Activated naive CD8-positive, alpha-beta T cell treated with anti-CD3 and anti-CD28 coated beads for 36 hours (primary cell): ENCODE measurements around the gene TBL1XR1. TPM values are rescaled to one million over a fixed set of nuclear protein-coding genes. Genes with fewer than 3 reads are reported as not detected.

Experiments
- DNase-seq: peaks from one replicate; pipeline ENCODE4 v3.0.0; 2021
- H3K27ac Mint-ChIP-seq: one replicate; pipeline ENCODE4 v1.8.0; 2022; ENCODE audit warnings: mild to moderate bottlenecking, moderate library complexity, mixed read lengths
- H3K27me3 Mint-ChIP-seq: one replicate; pipeline ENCODE4 v1.8.0; 2022; ENCODE audit warnings: mild to moderate bottlenecking, mixed read lengths
- H3K36me3 Mint-ChIP-seq: one replicate; pipeline ENCODE4 v1.8.0; 2021; ENCODE audit warnings: mild to moderate bottlenecking, mixed read lengths
- H3K4me1 Mint-ChIP-seq: one replicate; pipeline ENCODE4 v1.8.0; 2021; ENCODE audit warnings: mixed read lengths
- H3K4me3 Mint-ChIP-seq: one replicate; pipeline ENCODE4 v1.8.0; 2022; ENCODE audit warnings: mild to moderate bottlenecking, moderate library complexity, mixed read lengths
- H3K9me3 Mint-ChIP-seq: one replicate; pipeline ENCODE4 v1.8.0; 2022; ENCODE audit warnings: mixed read lengths
- total RNA-seq, 2 experiments: library from RNA; stranded (reverse); gene quantifications; one replicate each; pipeline ENCODE4 v1.2.3, GENCODE V29; 2021

The TBL1XR1 gene
- total RNA-seq, 2 experiments from 2014 or later = 204 to 227 TPM

GRCh38 chr3:177069514-177070329, 127.6 kb downstream of the TBL1XR1 start:
- Mint-ChIP-seq H3K27ac (no peak overlapping the region), H3K27me3 (no peaks in the 10 kb centered on the region), H3K36me3 (peaks cover 44% of the 10 kb centered on the region), H3K4me1 (peaks cover 44% of the 10 kb centered on the region), H3K9me3 (no peaks in the 10 kb centered on the region), H3K4me3 (no peak overlapping the region)
- no peak for DNase-seq

GRCh38 chr3:177068967-177069366, 128.3 kb downstream of the TBL1XR1 start:
- Mint-ChIP-seq H3K27me3 (no peaks in the 10 kb centered on the region), H3K4me3 (no peak overlapping the region), H3K4me1 (peaks cover 48% of the 10 kb centered on the region), H3K27ac (no peak overlapping the region), H3K9me3 (no peaks in the 10 kb centered on the region), H3K36me3 (peaks cover 41% of the 10 kb centered on the region)
- no peak for DNase-seq

DNA sequence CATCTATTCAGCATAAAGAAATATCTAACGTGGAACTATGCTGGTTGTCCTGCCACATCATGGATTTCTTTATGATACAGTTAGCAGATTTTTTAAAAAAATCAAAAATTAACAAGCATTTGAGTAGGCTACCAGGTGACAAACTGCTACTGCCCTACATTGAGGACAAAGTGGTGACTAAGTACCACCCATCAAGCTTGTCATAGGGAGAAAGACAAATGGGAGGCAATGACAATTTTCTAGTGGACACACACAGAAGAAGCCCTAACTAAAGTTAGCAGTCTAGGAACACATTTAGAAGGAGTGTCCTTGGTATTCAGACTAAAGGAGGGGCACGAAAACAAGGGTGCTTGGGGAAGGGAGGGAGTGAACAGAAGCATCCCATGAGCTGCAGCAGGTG, 131.2 kb downstream of the TBL1XR1 start:
- Mint-ChIP-seq H3K4me1 (peaks cover 61% of the 10 kb centered on the region), H3K4me3 (no peak overlapping the region), H3K36me3 (peaks cover 41% of the 10 kb centered on the region), H3K27ac (no peak overlapping the region), H3K9me3 (no peaks in the 10 kb centered on the region), H3K27me3 (no peaks in the 10 kb centered on the region)
- DNase-seq = no peak

GRCh38 chr3:177065285-177066033, 131.8 kb downstream of the TBL1XR1 start:
- Mint-ChIP-seq H3K36me3 (peaks cover 42% of the 10 kb centered on the region), H3K27me3 (no peaks in the 10 kb centered on the region), H3K4me3 (no peak overlapping the region), H3K27ac (no peak overlapping the region), H3K9me3 (no peaks in the 10 kb centered on the region), H3K4me1 (peaks cover 61% of the 10 kb centered on the region)
- no peak for DNase-seq

- peaks cover 41% of the 10 kb centered on the region for H3K4me1 Mint-ChIP-seq
- no peak overlapping the region for H3K4me3 Mint-ChIP-seq
- no peaks in the 10 kb centered on the region for H3K9me3 Mint-ChIP-seq
- H3K36me3 Mint-ChIP-seq = peaks cover 38% of the 10 kb centered on the region
- no peak for DNase-seq
- no peaks in the 10 kb centered on the region for H3K27me3 Mint-ChIP-seq
- no peak overlapping the region for H3K27ac Mint-ChIP-seq
Measured at GRCh38 chr3:177062052-177062732, 135.1 kb downstream of the TBL1XR1 start.

- Mint-ChIP-seq H3K4me1 (peaks cover 37% of the 10 kb centered on the region), H3K27me3 (no peaks in the 10 kb centered on the region), H3K4me3 (no peak overlapping the region), H3K36me3 (peaks cover 36% of the 10 kb centered on the region), H3K9me3 (no peaks in the 10 kb centered on the region), H3K27ac (no peak overlapping the region)
- DNase-seq = no peak
Measured at GRCh38 chr3:177061369-177061768, 135.9 kb downstream of the TBL1XR1 start.

DNA sequence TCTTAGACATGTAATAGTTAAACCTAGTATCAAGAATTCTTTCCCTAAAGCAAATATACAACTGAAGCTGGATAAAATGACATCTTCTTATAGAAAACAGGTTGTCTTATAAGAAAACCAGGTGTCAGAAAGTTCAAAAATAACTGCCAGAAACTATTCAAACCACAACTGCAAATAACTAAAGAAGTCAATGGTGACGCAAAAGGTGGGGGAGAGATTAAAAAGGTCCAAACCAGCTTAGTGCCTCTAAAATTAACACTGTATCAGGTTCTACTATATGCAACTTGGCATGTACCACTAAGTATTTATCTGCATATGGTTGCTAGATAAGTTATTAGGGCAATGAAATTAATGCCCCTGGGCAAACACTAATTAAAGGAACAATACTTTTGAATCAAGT, 136.8 kb downstream of the TBL1XR1 start:
- no peak for DNase-seq
- Mint-ChIP-seq H3K27me3 (no peaks in the 10 kb centered on the region), H3K27ac (no peak overlapping the region), H3K4me1 (peaks cover 41% of the 10 kb centered on the region), H3K36me3 (peaks cover 33% of the 10 kb centered on the region), H3K4me3 (no peak overlapping the region), H3K9me3 (no peaks in the 10 kb centered on the region)

DNA sequence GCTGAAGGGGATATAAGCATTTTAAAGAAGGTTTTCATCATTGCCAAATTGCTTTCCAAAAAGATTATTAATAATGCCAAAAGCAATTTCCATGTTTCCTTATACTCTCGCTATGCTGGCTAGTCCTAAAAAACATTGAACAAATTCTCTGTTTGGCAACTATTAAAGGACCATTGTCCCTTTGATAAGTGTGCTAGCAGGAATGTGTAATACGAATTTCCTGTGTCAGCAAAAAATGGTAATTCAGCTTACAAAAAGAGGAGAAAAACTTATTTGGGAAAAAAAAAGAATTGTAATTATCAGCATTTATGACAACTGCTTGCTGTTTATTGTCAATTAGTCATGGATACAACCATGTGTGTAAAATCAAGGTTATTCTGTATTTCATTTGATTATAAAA, 138.6 kb downstream of the TBL1XR1 start:
- H3K36me3 Mint-ChIP-seq = peaks cover 27% of the 10 kb centered on the region
- no peaks in the 10 kb centered on the region for H3K27me3 Mint-ChIP-seq
- no peak overlapping the region for H3K27ac Mint-ChIP-seq
- no peak for DNase-seq
- H3K4me1 Mint-ChIP-seq = peaks cover 40% of the 10 kb centered on the region
- no peaks in the 10 kb centered on the region for H3K9me3 Mint-ChIP-seq
- no peak overlapping the region for H3K4me3 Mint-ChIP-seq

DNA sequence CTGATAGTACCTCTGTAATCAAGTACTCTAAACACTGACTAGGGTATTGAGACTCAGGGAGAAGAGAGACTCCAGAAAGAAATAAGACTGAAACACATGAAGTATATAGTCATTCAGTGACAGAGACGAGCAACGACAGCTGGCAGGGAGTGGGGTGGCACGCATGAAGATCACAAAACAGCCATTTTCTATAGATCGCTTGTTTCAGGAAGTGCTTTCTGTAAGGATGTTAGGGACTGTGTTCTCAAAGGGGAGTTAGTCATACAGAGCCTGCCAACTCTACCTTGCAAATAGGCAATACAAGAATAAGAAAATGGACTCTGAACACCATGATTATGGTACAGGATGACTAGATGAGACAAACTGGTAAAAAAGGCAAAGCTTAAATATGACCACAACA, 139.5 kb downstream of the TBL1XR1 start:
- Mint-ChIP-seq H3K27ac (no peak overlapping the region), H3K9me3 (no peaks in the 10 kb centered on the region), H3K4me1 (peaks cover 36% of the 10 kb centered on the region), H3K4me3 (no peak overlapping the region), H3K36me3 (peaks cover 24% of the 10 kb centered on the region), H3K27me3 (no peaks in the 10 kb centered on the region)
- peak; percentile 45 for DNase-seq

GRCh38 chr3:177056927-177057326, 140.4 kb downstream of the TBL1XR1 start:
- no peak overlapping the region for H3K27ac Mint-ChIP-seq
- H3K27me3 Mint-ChIP-seq = no peaks in the 10 kb centered on the region
- no peak for DNase-seq
- no peaks in the 10 kb centered on the region for H3K9me3 Mint-ChIP-seq
- peaks cover 33% of the 10 kb centered on the region for H3K4me1 Mint-ChIP-seq
- H3K4me3 Mint-ChIP-seq = no peak overlapping the region
- peaks cover 18% of the 10 kb centered on the region for H3K36me3 Mint-ChIP-seq

DNA sequence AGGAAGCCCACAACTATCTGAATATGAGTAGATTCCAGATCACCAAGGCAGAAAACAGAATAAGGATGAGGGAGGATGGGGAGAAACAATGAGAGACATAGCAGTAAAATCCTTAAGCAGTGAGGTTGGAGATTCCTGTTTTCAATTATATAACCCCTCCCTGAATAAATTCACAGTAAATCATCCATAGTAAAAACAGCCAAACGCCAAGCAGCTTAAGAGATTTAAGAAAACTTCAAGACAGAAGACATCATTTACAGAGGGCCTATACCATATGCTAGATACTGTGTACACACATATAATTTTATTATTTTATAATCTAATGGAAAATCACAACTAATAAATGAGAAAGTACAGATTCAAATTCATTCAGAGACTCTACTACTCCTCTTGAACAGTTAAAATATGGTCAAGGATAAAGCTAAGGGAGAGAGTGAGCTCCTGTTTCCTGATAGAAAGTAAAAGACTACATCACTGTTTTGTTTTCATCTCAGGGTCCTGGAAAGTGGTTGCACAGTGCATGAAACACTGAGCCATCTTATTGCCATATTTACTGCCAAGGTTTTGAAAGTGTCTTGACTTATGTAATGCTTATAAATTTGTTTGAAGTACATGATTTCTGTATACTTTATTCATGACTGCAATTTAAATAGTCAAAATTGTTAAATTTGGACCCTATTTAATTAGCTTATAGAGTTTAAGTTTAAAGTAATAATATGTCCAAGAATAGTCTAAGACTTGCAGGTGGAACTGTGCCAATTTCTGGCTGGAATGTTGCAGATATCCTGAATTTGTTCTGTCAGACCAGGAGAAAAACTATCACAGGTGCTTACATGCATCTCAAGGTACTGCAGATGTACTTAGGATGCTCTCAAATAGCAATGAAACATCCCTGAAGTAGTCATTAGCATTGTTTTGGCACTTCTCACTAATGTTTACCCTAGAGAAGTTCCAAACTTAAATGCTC, 141.4 kb downstream of the TBL1XR1 start:
- H3K4me3 Mint-ChIP-seq = no peak overlapping the region
- no peaks in the 10 kb centered on the region for H3K27me3 Mint-ChIP-seq

GRCh38 chr3:177053107-177053506, 144.2 kb downstream of the TBL1XR1 start:
- H3K4me1 Mint-ChIP-seq = peaks cover 19% of the 10 kb centered on the region
- H3K27ac Mint-ChIP-seq = no peak overlapping the region
- H3K27me3 Mint-ChIP-seq = no peaks in the 10 kb centered on the region
- H3K36me3 Mint-ChIP-seq = peaks cover 22% of the 10 kb centered on the region
- no peak for DNase-seq
- no peak overlapping the region for H3K4me3 Mint-ChIP-seq
- H3K9me3 Mint-ChIP-seq = no peaks in the 10 kb centered on the region

More for the DNA sequence above, 141.4 kb downstream of the TBL1XR1 start:
- H3K4me1 Mint-ChIP-seq = peaks cover 26% of the 10 kb centered on the region
- H3K27ac Mint-ChIP-seq = peak overlapping the region; percentile 78
- no peak for DNase-seq
- H3K36me3 Mint-ChIP-seq = peaks cover 17% of the 10 kb centered on the region
- no peaks in the 10 kb centered on the region for H3K9me3 Mint-ChIP-seq

- Mint-ChIP-seq H3K9me3 (no peaks in the 10 kb centered on the region), H3K36me3 (peaks cover 27% of the 10 kb centered on the region), H3K4me1 (peaks cover 19% of the 10 kb centered on the region), H3K27ac (no peak overlapping the region), H3K27me3 (no peaks in the 10 kb centered on the region), H3K4me3 (no peak overlapping the region)
- no peak for DNase-seq
Measured at GRCh38 chr3:177051411-177051810, 145.9 kb downstream of the TBL1XR1 start.

GRCh38 chr3:177050501-177051237, 146.6 kb downstream of the TBL1XR1 start:
- DNase-seq = no peak
- Mint-ChIP-seq H3K27me3 (no peaks in the 10 kb centered on the region), H3K36me3 (peaks cover 32% of the 10 kb centered on the region), H3K9me3 (no peaks in the 10 kb centered on the region), H3K4me3 (no peak overlapping the region), H3K27ac (peak overlapping the region; percentile 29), H3K4me1 (peaks cover 14% of the 10 kb centered on the region)
